Testis (tissue), 3 donors: ENCODE results near the gene MTOR. TPM values are rescaled to one million over a fixed set of nuclear protein-coding genes. Genes with fewer than 3 reads are reported as not detected.

Source experiments
- DNase-seq: peaks from one replicate; pipeline ENCODE4 v3.0.0-alpha.2; 2019
- H3K27ac ChIP-seq, 2 donors: fragments of 200-600 bp; sonication (generic); one replicate each; pipeline ENCODE4 v1.5.1; 2019
- H3K27me3 ChIP-seq: fragments of 200-600 bp; sonication (generic); one replicate; pipeline ENCODE4 v1.5.1; 2019
- H3K36me3 ChIP-seq: fragments of 200-600 bp; sonication (generic); one replicate; pipeline ENCODE4 v1.5.1; 2017; ENCODE audit warnings: low read depth; ENCODE audit errors: missing control alignments
- H3K4me1 ChIP-seq: fragments of 200-600 bp; sonication (generic); one replicate; pipeline ENCODE4 v1.5.1; 2019
- H3K4me3 ChIP-seq, 2 donors: fragments of 200-600 bp; sonication (generic); one replicate each; pipeline ENCODE4 v1.5.1; 2017 to 2019
- H3K9me3 ChIP-seq: fragments of 200-600 bp; sonication (generic); one replicate; pipeline ENCODE4 v1.5.1; 2017
- POLR2A ChIP-seq: fragments of 450-650 bp; IDR thresholded peaks from one replicate; pipeline ENCODE4 v1.6.1; 2017; ENCODE audit warnings: antibody characterized with exemption, mild to moderate bottlenecking, moderate library complexity
- WGBS, 2 donors: methylation state at CpG; one replicate each; pipeline ENCODE4 v1.1.5; 2018; 5-methylcytosine and 5-hydroxymethylcytosine counted together
- intact Hi-C: fragments of 100-400 bp; cut with DNase I; formaldehyde crosslinking; loops from one replicate; pipeline ENCODE4 v1.15.1; 2023; ENCODE audit warnings: low total_unique reads
- polyA plus RNA-seq: library from polyadenylated mRNA; stranded (reverse); fragments of 350-450 nt; fragmentation: Illumina TruSeq; extraction: RNeasy Lipid Tissue Mini Kit (QIAGEN cat#74804); gene quantifications from one replicate; pipeline ENCODE4 v1.2.3, GENCODE V29; 2014; ENCODE audit warnings: low read depth, low replicate concordance; ENCODE audit not compliant: insufficient read depth
- total RNA-seq, 2 donors: library from RNA; depleted of rRNA; stranded (reverse); fragments of >200 nt; gene quantifications; one replicate each; pipeline ENCODE4 v1.2.3, GENCODE V29; 2016
- TF ChIP-seq, protein P1 (sequence below), 3 experiments: fragments of 450-650 bp in 2 of 3; fragments of 200-600 bp in 1 of 3; sonication (generic) in 1 of 3; IDR thresholded peaks; one replicate each; pipeline ENCODE4 v1.5.1; 2016 to 2019; ENCODE audit warnings: antibody characterized with exemption in 3 of 3, mild to moderate bottlenecking in 2 of 3, moderate library complexity in 1 of 3

MTOR gene
- total and polyA plus RNA-seq, 3 donors from 2014 or later, result 83.3 to 129 (median 108) TPM

DNA sequence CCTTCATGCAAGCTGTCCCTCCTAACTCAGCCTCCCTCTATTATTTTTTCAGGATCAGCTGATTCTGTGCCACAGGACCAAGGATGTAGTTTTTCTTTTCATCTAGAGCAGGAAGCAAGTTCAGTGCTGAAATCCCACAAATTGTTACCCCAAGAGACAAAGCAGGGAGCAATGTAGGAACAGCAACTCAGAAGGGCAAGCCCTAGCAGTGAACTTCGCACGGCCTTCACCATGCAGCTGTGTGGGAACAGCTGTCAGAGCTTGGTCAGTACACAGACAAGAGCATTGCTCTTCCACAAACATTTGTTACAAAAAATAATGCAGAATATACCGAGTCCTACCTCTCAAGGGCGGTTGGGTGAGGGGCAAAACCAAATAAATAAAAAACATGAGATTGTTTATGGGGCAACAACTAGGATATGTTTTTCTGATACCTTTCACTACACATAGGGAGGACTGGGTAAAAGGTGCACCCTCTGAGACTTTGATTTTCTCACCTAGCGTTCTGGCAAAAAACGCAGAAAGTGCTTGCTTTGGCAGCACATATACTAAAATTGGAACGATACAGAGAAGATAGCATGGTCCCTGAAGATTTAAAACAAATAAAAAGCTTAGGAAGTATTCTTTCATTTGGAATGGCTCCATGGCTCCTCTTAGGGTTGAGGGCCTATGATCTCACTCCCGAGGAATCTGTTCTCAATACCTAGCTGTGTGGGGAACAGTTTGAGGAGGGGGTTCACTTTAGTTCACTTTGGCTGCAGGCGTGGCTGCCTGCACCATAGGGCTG is 110.3 kb downstream of the MTOR start:
- Histone ChIP-seq H3K27me3 (no peaks in the 10 kb centered on the region), H3K9me3 (no peaks in the 10 kb centered on the region), H3K27ac (peak overlapping the region in 1 of 2 donors; percentile 63), H3K4me3 (no peak overlapping the region), H3K36me3 (no peaks in the 10 kb centered on the region), H3K4me1 (peaks cover 20% of the 10 kb centered on the region)
- TF ChIP-seq POLR2A, result no peak
- TF ChIP-seq, protein P1, sequence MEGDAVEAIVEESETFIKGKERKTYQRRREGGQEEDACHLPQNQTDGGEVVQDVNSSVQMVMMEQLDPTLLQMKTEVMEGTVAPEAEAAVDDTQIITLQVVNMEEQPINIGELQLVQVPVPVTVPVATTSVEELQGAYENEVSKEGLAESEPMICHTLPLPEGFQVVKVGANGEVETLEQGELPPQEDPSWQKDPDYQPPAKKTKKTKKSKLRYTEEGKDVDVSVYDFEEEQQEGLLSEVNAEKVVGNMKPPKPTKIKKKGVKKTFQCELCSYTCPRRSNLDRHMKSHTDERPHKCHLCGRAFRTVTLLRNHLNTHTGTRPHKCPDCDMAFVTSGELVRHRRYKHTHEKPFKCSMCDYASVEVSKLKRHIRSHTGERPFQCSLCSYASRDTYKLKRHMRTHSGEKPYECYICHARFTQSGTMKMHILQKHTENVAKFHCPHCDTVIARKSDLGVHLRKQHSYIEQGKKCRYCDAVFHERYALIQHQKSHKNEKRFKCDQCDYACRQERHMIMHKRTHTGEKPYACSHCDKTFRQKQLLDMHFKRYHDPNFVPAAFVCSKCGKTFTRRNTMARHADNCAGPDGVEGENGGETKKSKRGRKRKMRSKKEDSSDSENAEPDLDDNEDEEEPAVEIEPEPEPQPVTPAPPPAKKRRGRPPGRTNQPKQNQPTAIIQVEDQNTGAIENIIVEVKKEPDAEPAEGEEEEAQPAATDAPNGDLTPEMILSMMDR (IDR thresholded peaks at IDR 0.05), result no peak
- intact Hi-C loops, result no loop called here
- 62% methylated on average over 8 to 9 of the region's 9 CpGs for WGBS, 2 donors
- peak; percentile 62 for DNase-seq

DNA sequence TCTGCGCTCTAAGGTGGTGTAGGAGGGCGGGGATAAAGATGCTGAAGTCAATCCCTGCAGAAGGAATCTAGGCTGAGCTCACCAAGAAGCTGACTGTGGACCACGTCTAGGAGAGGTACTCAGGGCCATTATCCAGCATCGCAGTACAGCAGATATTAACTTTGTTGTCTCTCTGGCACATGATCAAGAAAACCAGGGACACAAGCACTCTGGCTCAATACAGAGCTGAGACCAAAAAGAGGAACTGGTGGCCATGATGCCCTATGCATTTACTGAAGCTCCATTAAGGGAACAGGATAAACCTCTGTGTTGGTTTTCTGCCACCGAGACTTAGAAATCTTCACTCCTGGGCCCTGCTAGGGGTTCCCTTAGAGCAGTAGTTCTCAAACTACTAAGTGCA is 111.2 kb downstream of the MTOR start:
- H3K9me3 ChIP-seq, result no peaks in the 10 kb centered on the region
- no peak for DNase-seq
- H3K27me3 ChIP-seq, result no peaks in the 10 kb centered on the region
- TF ChIP-seq, protein P1 (IDR thresholded peaks at IDR 0.05), result no peak
- no peak for TF ChIP-seq POLR2A
- 70 to 76% methylated on average over 5 of the region's 5 CpGs for WGBS, 2 donors
- H3K27ac ChIP-seq, result peak overlapping the region; percentile 1 to 21
- intact Hi-C loops, result no loop called here
- H3K36me3 ChIP-seq, result no peaks in the 10 kb centered on the region
- peaks cover 20% of the 10 kb centered on the region for H3K4me1 ChIP-seq
- H3K4me3 ChIP-seq, result no peak overlapping the region

DNA sequence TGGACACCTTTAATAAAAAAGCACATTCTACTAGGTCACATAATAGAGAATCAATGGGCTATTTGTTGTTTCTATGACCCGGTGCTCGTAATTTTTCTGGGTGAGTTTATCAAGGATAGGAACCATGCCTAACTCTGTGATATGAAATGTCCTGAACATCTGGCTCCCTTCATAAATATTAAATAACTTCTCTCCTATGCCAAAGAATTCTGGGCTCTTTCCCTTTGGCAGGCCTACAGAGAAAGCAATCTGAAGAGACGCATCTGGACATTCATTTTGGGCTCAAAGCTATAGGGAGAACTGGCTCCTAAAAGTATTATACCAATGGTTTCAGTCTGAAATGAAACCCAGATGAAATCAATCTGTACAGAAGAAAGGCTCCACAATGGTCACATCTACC is 112.0 kb downstream of the MTOR start:
- Histone ChIP-seq H3K4me3 (no peak overlapping the region), H3K36me3 (no peaks in the 10 kb centered on the region), H3K27me3 (no peaks in the 10 kb centered on the region), H3K27ac (peak overlapping the region; percentile 1 to 21), H3K4me1 (peaks cover 20% of the 10 kb centered on the region), H3K9me3 (no peaks in the 10 kb centered on the region)
- TF ChIP-seq, protein P1 (IDR thresholded peaks at IDR 0.05), result no peak
- TF ChIP-seq POLR2A, result no peak
- WGBS, 2 donors, result 62 to 63% methylated on average over 3 of the region's 3 CpGs
- intact Hi-C loops, result no loop called here
- no peak for DNase-seq

DNA sequence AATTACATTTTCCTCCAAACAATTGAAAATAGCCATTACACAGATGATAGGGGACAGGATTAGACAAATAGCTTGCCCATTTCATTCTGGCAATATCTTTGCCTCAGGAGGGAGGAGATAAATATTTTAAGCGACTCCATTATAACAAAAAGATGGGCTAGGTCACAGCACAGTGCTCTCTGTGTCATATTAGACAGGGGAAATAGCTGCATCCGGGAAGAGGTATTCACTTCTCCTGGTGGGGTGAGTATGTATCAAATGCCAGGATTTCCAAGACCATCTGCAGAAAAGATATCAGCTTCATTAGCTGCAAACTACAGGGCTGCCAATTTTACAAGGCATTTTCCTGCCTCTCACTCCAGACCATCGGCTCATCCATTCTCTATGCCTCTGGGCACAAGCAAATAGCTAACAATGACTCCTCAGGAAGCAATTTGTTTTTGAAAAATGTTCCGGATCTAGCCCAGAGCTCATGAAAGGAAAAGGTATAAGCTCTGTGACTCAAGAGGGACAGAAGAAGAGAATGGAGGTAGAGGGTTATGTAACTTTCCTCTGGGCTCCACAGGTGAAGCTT is 115.1 kb downstream of the MTOR start:
- intact Hi-C loops, result no loop called here
- H3K9me3 ChIP-seq, result no peaks in the 10 kb centered on the region
- TF ChIP-seq POLR2A, result no peak
- TF ChIP-seq, protein P1 (IDR thresholded peaks at IDR 0.05), result no peak
- no peak overlapping the region for H3K4me3 ChIP-seq
- peaks cover 33% of the 10 kb centered on the region for H3K4me1 ChIP-seq
- no peak overlapping the region for H3K27ac ChIP-seq
- H3K27me3 ChIP-seq, result no peaks in the 10 kb centered on the region
- DNase-seq, result no peak
- 67 to 85% methylated on average over 4 of the region's 4 CpGs for WGBS, 2 donors
- H3K36me3 ChIP-seq, result no peaks in the 10 kb centered on the region

DNA sequence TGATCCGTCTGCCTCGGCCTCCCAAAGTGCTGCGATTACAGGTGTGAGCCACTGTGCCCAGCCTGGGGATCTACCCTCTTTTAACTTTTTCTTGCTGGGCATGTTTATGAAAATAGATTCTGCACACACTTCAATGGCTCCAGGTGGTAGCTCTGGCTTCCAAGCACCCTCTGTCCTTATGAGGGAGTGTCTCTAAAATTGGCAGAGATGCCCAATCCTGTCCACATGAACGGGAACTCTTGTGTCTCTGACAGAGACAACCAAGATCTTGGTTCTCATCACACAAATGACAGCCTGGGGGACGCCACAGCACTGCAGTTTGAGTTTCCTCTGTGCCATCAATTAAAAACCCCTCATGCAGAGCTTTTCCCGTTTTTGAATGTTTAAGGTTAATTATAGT is 116.6 kb downstream of the MTOR start:
- H3K9me3 ChIP-seq, result no peaks in the 10 kb centered on the region
- no peaks in the 10 kb centered on the region for H3K36me3 ChIP-seq
- WGBS, 2 donors, result 90 to 93% methylated on average over 6 of the region's 6 CpGs
- peaks cover 21% of the 10 kb centered on the region for H3K4me1 ChIP-seq
- intact Hi-C loops, result no loop called here
- H3K27me3 ChIP-seq, result no peaks in the 10 kb centered on the region
- DNase-seq, result no peak
- no peak overlapping the region for H3K4me3 ChIP-seq
- TF ChIP-seq, protein P1 (IDR thresholded peaks at IDR 0.05), result no peak
- TF ChIP-seq POLR2A, result no peak
- H3K27ac ChIP-seq, result no peak overlapping the region
